Immature natural killer cell (primary cell): ENCODE measurements around the gene TMEM233. TPM values are rescaled to one million over a fixed set of nuclear protein-coding genes. Genes with fewer than 3 reads are reported as not detected.

Experiments used
- DNase-seq, 3 donors: peaks; one replicate each; pipeline ENCODE4 v3.0.0; 2022; ENCODE audit warnings: mixed read lengths in 1 of 3
- H3K27ac Mint-ChIP-seq, 6 donors: one replicate each; pipeline ENCODE4 v1.8.0; 2020; ENCODE audit warnings: mixed read lengths in 6 of 6, mild to moderate bottlenecking in 5 of 6, inconsistent platforms in 4 of 6, moderate library complexity in 3 of 6
- H3K27me3 Mint-ChIP-seq, 3 donors: one replicate each; pipeline ENCODE4 v1.8.0; 2020 to 2021; ENCODE audit warnings: low read depth in 3 of 3, mild to moderate bottlenecking in 3 of 3, mixed read lengths in 3 of 3, moderate library complexity in 3 of 3, inconsistent platforms in 1 of 3
- H3K36me3 Mint-ChIP-seq, 3 donors: one replicate each; pipeline ENCODE4 v1.8.0; 2020; ENCODE audit warnings: mixed read lengths in 3 of 3, inconsistent platforms in 2 of 3, mild to moderate bottlenecking in 2 of 3
- H3K4me1 Mint-ChIP-seq, 2 donors: one replicate each; pipeline ENCODE4 v1.8.0; 2020; ENCODE audit warnings: inconsistent platforms in 2 of 2, mild to moderate bottlenecking in 2 of 2, mixed read lengths in 2 of 2, moderate library complexity in 1 of 2
- H3K4me3 Mint-ChIP-seq, 5 donors: one replicate each; pipeline ENCODE4 v1.8.0; 2020; ENCODE audit warnings: mild to moderate bottlenecking in 5 of 5, mixed read lengths in 5 of 5, inconsistent platforms in 3 of 5, moderate library complexity in 3 of 5
- H3K9me3 Mint-ChIP-seq, 6 donors: one replicate each; pipeline ENCODE4 v1.8.0; 2020; ENCODE audit warnings: mild to moderate bottlenecking in 6 of 6, mixed read lengths in 6 of 6, inconsistent platforms in 4 of 6, moderate library complexity in 3 of 6
- polyA plus RNA-seq, 3 donors: library from polyadenylated mRNA; unstranded; fragments of 300-500 nt; fragmentation: Illumina TruSeq; gene quantifications; one replicate each; pipeline ENCODE4 v1.2.3, GENCODE V29; 2021

TMEM233 gene
- not detected for polyA plus RNA-seq

- DNase-seq = no peak
- Mint-ChIP-seq H3K27ac (no peak within 1 kb of the TSS), H3K36me3 (no peaks in the 10 kb centered on the region), H3K9me3 (peaks cover 0 to 5% (median 0%) of the 10 kb centered on the region in 6 donors), H3K4me1 (peaks cover 6 to 9% of the 10 kb centered on the region in 2 donors), H3K27me3 (peaks cover 16 to 32% (median 25%) of the 10 kb centered on the region in 3 donors), H3K4me3 (no peak within 1 kb of the TSS)
Observed at GRCh38 chr12:119593578-119594398, at the start of gene TMEM233. Gene TMEM233 (plus strand): TSS chr12:119593774. CDS start chr12:119593849, 75 bp downstream.

- H3K27ac Mint-ChIP-seq = no peak overlapping the region
- no peaks in the 10 kb centered on the region for H3K4me1 Mint-ChIP-seq
- DNase-seq = peak; percentile 26 to 44 (median 40)
- no peaks in the 10 kb centered on the region for H3K9me3 Mint-ChIP-seq
- peaks cover 0 to 9% (median 3%) of the 10 kb centered on the region in 3 donors for H3K27me3 Mint-ChIP-seq
- no peak overlapping the region for H3K4me3 Mint-ChIP-seq
- no peaks in the 10 kb centered on the region for H3K36me3 Mint-ChIP-seq
Observed at GRCh38 chr12:119544765-119545625, 48.6 kb upstream of the TMEM233 start.

- peaks cover 0 to 12% (median 3%) of the 10 kb centered on the region in 3 donors for H3K27me3 Mint-ChIP-seq
- H3K4me1 Mint-ChIP-seq = no peaks in the 10 kb centered on the region
- H3K36me3 Mint-ChIP-seq = no peaks in the 10 kb centered on the region
- DNase-seq = no peak
- no peaks in the 10 kb centered on the region for H3K9me3 Mint-ChIP-seq
- no peak overlapping the region for H3K4me3 Mint-ChIP-seq
- H3K27ac Mint-ChIP-seq = no peak overlapping the region
Observed at GRCh38 chr12:119546340-119546739, 47.2 kb upstream of the TMEM233 start.

- H3K9me3 Mint-ChIP-seq = no peaks in the 10 kb centered on the region
- no peak overlapping the region for H3K4me3 Mint-ChIP-seq
- H3K4me1 Mint-ChIP-seq = no peaks in the 10 kb centered on the region
- no peak for DNase-seq
- H3K36me3 Mint-ChIP-seq = no peaks in the 10 kb centered on the region
- no peak overlapping the region for H3K27ac Mint-ChIP-seq
- H3K27me3 Mint-ChIP-seq = peaks cover 0 to 12% (median 3%) of the 10 kb centered on the region in 3 donors
Observed at GRCh38 chr12:119547001-119547400, 46.6 kb upstream of the TMEM233 start.

GRCh38 chr12:119556854-119557253 is 36.7 kb upstream of the TMEM233 start:
- H3K36me3 Mint-ChIP-seq = no peaks in the 10 kb centered on the region
- H3K4me1 Mint-ChIP-seq = no peaks in the 10 kb centered on the region

GRCh38 chr12:119565404-119565803 is 28.2 kb upstream of the TMEM233 start:
- Mint-ChIP-seq H3K27me3 (peaks cover 0 to 7% (median 3%) of the 10 kb centered on the region in 3 donors), H3K9me3 (no peaks in the 10 kb centered on the region), H3K36me3 (no peaks in the 10 kb centered on the region), H3K4me1 (no peaks in the 10 kb centered on the region), H3K4me3 (no peak overlapping the region), H3K27ac (no peak overlapping the region)
- DNase-seq = no peak

More at GRCh38 chr12:119556854-119557253, 36.7 kb upstream of the TMEM233 start:
- H3K27ac Mint-ChIP-seq = no peak overlapping the region
- no peak overlapping the region for H3K4me3 Mint-ChIP-seq
- DNase-seq = no peak
- H3K9me3 Mint-ChIP-seq = peaks cover 0 to 4% (median 0%) of the 10 kb centered on the region in 6 donors
- H3K27me3 Mint-ChIP-seq = peaks cover 2 to 3% (median 2%) of the 10 kb centered on the region in 3 donors

- Mint-ChIP-seq H3K4me1 (no peaks in the 10 kb centered on the region), H3K36me3 (no peaks in the 10 kb centered on the region), H3K27ac (no peak overlapping the region), H3K4me3 (no peak overlapping the region), H3K27me3 (peaks cover 1 to 4% (median 2%) of the 10 kb centered on the region in 3 donors), H3K9me3 (no peaks in the 10 kb centered on the region)
- DNase-seq = no peak
Observed at GRCh38 chr12:119570771-119571170, 22.8 kb upstream of the TMEM233 start.

- no peak for DNase-seq
- Mint-ChIP-seq H3K4me3 (no peak overlapping the region), H3K9me3 (no peaks in the 10 kb centered on the region), H3K27me3 (peaks cover 1 to 4% (median 2%) of the 10 kb centered on the region in 3 donors), H3K27ac (no peak overlapping the region), H3K36me3 (no peaks in the 10 kb centered on the region), H3K4me1 (no peaks in the 10 kb centered on the region)
Observed at GRCh38 chr12:119573086-119573485, 20.5 kb upstream of the TMEM233 start.

- H3K4me1 Mint-ChIP-seq = no peaks in the 10 kb centered on the region
- DNase-seq = no peak
- H3K27me3 Mint-ChIP-seq = peaks cover 1 to 4% (median 2%) of the 10 kb centered on the region in 3 donors
- H3K36me3 Mint-ChIP-seq = no peaks in the 10 kb centered on the region
- no peak overlapping the region for H3K27ac Mint-ChIP-seq
- no peaks in the 10 kb centered on the region for H3K9me3 Mint-ChIP-seq
- no peak overlapping the region for H3K4me3 Mint-ChIP-seq
Observed at GRCh38 chr12:119574255-119574654, 19.3 kb upstream of the TMEM233 start.

GRCh38 chr12:119576118-119576810 is 17.3 kb upstream of the TMEM233 start:
- Mint-ChIP-seq H3K4me3 (no peak overlapping the region), H3K36me3 (no peaks in the 10 kb centered on the region), H3K27me3 (peaks cover 1 to 4% (median 3%) of the 10 kb centered on the region in 3 donors), H3K27ac (no peak overlapping the region), H3K9me3 (no peaks in the 10 kb centered on the region), H3K4me1 (no peaks in the 10 kb centered on the region)
- DNase-seq = no peak

GRCh38 chr12:119576915-119577314 is 16.7 kb upstream of the TMEM233 start:
- Mint-ChIP-seq H3K27me3 (peaks cover 3 to 4% (median 4%) of the 10 kb centered on the region in 3 donors), H3K4me3 (no peak overlapping the region), H3K4me1 (no peaks in the 10 kb centered on the region), H3K27ac (no peak overlapping the region), H3K36me3 (no peaks in the 10 kb centered on the region), H3K9me3 (no peaks in the 10 kb centered on the region)
- no peak for DNase-seq

GRCh38 chr12:119578112-119578511 is 15.5 kb upstream of the TMEM233 start:
- Mint-ChIP-seq H3K36me3 (no peaks in the 10 kb centered on the region), H3K4me3 (no peak overlapping the region), H3K27me3 (peaks cover 2 to 5% (median 4%) of the 10 kb centered on the region in 3 donors), H3K4me1 (no peaks in the 10 kb centered on the region), H3K27ac (no peak overlapping the region), H3K9me3 (no peaks in the 10 kb centered on the region)
- DNase-seq = no peak

GRCh38 chr12:119589097-119589496 is 4.5 kb upstream of the TMEM233 start:
- Mint-ChIP-seq H3K36me3 (no peaks in the 10 kb centered on the region), H3K27me3 (peaks cover 10 to 17% (median 10%) of the 10 kb centered on the region in 3 donors)

More at GRCh38 chr12:119589097-119589496, 4.5 kb upstream of the TMEM233 start:
- no peaks in the 10 kb centered on the region for H3K9me3 Mint-ChIP-seq
- no peaks in the 10 kb centered on the region for H3K4me1 Mint-ChIP-seq
- H3K4me3 Mint-ChIP-seq = no peak overlapping the region
- H3K27ac Mint-ChIP-seq = no peak overlapping the region
- no peak for DNase-seq
